Uterus (tissue), 4 donors: Measurements from ENCODE around the gene RASL11B. TPM values are rescaled to one million over a fixed set of nuclear protein-coding genes. Genes with fewer than 3 reads are reported as not detected.

Source experiments
- DNase-seq, 2 donors: peaks; one replicate each; pipeline ENCODE4 v3.0.0-alpha.2; 2019 to 2020
- H3K27ac ChIP-seq, 2 donors: fragments of 200-600 bp; sonication (generic); 1 replicate in 1 of 2; 2 replicates in 1 of 2; pipeline ENCODE4 v1.5.1; 2016 to 2018
- H3K27me3 ChIP-seq, 2 donors: fragments of 200-600 bp; sonication (generic); one replicate each; pipeline ENCODE4 v1.5.1; 2018 to 2019; ENCODE audit warnings: control low read depth in 1 of 2
- H3K36me3 ChIP-seq, 2 donors: fragments of 200-600 bp; sonication (generic); one replicate each; pipeline ENCODE4 v1.5.1; 2019; ENCODE audit warnings: control low read depth in 1 of 2
- H3K4me1 ChIP-seq, 2 donors: fragments of 200-600 bp; sonication (generic); one replicate each; pipeline ENCODE4 v1.5.1; 2018 to 2019; ENCODE audit warnings: control low read depth in 1 of 2
- H3K4me3 ChIP-seq, 2 donors: fragments of 200-600 bp; sonication (generic); 1 replicate in 1 of 2; 2 replicates in 1 of 2; pipeline ENCODE4 v1.5.1; 2018 to 2019; ENCODE audit warnings: mild to moderate bottlenecking in 1 of 2
- H3K9me3 ChIP-seq, 2 donors: fragments of 200-600 bp; sonication (generic); one replicate each; pipeline ENCODE4 v1.5.1; 2019; ENCODE audit warnings: control low read depth in 1 of 2
- POLR2A ChIP-seq, 2 donors: fragments of 450-650 bp; IDR thresholded peaks; one replicate each; pipeline ENCODE4 v1.6.1; 2016; ENCODE audit warnings: antibody characterized with exemption in 2 of 2, mild to moderate bottlenecking in 1 of 2, moderate library complexity in 1 of 2
- intact Hi-C: fragments of 100-400 bp; cut with DNase I; formaldehyde crosslinking; loops from one replicate; pipeline ENCODE4 v1.15.1; 2023; ENCODE audit warnings: low total_unique reads
- total RNA-seq, 4 donors: library from RNA; depleted of rRNA in 3 of 4; stranded (reverse); fragments of >200 nt in 3 of 4; gene quantifications; one replicate each; pipeline versions ENCODE4 v1.1.0 to v1.2.4, GENCODE V29; 2014 to 2023
- TF ChIP-seq, protein P1 (sequence below), 4 experiments: fragments of 200-600 bp in 2 of 4; fragments of 450-650 bp in 2 of 4; sonication (generic) in 2 of 4; IDR thresholded peaks; one replicate each; pipeline ENCODE4 v1.5.1; 2016 to 2019; ENCODE audit warnings: antibody characterized with exemption in 4 of 4, mild to moderate bottlenecking in 2 of 4, moderate library complexity in 1 of 4
- donor health status: DM: yes; HTN: yes; CAD: no.

Gene RASL11B
- total RNA-seq, 4 donors from 2014 or later: 0.29 to 36.4 (median 4.4) TPM

DNA sequence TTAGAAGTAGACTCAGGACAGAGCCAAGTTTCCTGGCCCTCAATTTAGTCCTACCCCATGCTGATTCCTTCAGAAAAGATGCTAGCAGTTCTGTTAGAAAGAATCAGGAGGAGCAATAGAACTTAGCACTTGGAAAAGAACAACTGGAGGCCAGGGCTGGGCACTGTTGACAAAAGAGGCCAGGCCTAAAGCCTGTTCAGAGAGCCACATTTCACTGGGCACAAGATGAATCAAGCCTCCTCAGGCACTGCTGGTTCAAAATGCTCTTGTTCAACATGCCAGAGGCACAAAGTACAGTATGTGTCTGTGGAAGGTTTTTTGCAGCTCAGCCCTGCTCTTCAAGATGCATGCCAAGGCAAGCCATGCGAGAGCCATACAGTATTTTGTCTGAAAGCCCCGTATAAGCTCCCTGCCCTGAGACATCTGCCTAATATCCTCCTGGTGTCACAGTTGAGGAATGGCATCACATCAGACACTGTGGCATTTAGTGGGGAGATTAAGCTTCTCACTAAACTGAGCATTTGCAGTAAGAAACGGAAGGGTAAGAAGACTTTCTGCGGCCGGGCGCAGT is 53.7 kb downstream of the RASL11B start:
- Histone ChIP-seq H3K9me3 (no peaks in the 10 kb centered on the region), H3K27ac (no peak overlapping the region), H3K36me3 (no peaks in the 10 kb centered on the region), H3K4me1 (no peaks in the 10 kb centered on the region), H3K4me3 (no peak overlapping the region), H3K27me3 (no peaks in the 10 kb centered on the region)
- DNase-seq: no peak
- intact Hi-C loops: no loop called here
- TF ChIP-seq POLR2A (IDR thresholded peaks at IDR 0.05): no peak
- TF ChIP-seq, protein P1, sequence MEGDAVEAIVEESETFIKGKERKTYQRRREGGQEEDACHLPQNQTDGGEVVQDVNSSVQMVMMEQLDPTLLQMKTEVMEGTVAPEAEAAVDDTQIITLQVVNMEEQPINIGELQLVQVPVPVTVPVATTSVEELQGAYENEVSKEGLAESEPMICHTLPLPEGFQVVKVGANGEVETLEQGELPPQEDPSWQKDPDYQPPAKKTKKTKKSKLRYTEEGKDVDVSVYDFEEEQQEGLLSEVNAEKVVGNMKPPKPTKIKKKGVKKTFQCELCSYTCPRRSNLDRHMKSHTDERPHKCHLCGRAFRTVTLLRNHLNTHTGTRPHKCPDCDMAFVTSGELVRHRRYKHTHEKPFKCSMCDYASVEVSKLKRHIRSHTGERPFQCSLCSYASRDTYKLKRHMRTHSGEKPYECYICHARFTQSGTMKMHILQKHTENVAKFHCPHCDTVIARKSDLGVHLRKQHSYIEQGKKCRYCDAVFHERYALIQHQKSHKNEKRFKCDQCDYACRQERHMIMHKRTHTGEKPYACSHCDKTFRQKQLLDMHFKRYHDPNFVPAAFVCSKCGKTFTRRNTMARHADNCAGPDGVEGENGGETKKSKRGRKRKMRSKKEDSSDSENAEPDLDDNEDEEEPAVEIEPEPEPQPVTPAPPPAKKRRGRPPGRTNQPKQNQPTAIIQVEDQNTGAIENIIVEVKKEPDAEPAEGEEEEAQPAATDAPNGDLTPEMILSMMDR (IDR thresholded peaks at IDR 0.05): no peak

Other genes with a start within 250 kb of the RASL11B start
- gene USP46, start 203.0 kb upstream of the RASL11B start, total RNA-seq: 10 to 100 TPM in 2 of 4 donors, 1 to 10 TPM in 1, under 1 TPM in 1; 0.51 to 33.5 (median 16.5) TPM
- gene ERVMER34-1, start 110.9 kb upstream of the RASL11B start, total RNA-seq: 1 to 10 TPM in 2 of 4 donors, under 1 TPM in 1, not detected in 1; 0.26 to 3.0 (median 1.2) TPM